ENCODE measurements around the gene POM121C. TPM values are rescaled to one million over a fixed set of nuclear protein-coding genes. Genes with fewer than 3 reads are reported as not detected.
"Not testable (repeated sequence)": the region's sequence is repeated elsewhere in the genome, so short reads cannot be mapped to it uniquely, and the experiment has no call there.

POM121C gene
- total RNA-seq, 1 experiment from 2014 or later, result 53.3 TPM

DNA sequence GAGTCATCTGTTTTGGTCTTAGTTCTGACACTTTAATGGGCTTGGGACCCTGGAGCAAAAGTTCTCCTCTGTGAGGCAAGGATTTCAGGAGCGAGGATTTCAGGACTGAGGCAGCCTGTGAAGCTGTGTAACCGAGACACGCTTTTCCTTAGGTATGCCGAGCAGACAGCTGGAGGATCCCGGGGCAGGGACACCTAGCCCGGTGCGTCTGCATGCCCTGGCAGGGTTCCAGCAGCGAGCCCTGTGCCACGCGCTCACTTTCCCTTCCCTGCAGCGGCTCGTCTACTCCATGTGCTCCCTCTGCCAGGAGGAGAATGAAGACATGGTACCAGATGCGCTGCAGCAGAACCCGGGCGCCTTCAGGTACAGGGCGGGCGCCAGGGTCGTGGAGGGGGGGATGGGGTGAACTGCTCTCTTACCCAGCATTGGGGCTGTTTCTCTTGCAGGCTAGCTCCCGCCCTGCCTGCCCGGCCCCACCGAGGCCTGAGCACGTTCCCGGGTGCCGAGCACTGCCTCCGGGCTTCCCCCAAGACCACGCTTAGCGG lies 70.2 kb downstream of the POM121C start:
- POLR2A ChIA-PET (ENCODE audit: unreplicated experiment); H3K9me2 ChIP-seq (ENCODE audit: insufficient read depth); H3F3A ChIP-seq (ENCODE audit: insufficient read depth, low read depth); H3K4me3 ChIP-seq; H2AFZ ChIP-seq; DNase-seq; BruUV-seq (replicated peaks); H3K79me2 ChIP-seq (ENCODE audit: low read depth); intact Hi-C loops (cut with micrococcal nuclease; ENCODE audit: unreplicated experiment); CTCF ChIA-PET; H3K9me3 ChIP-seq (ENCODE audit: insufficient read depth, low read depth); H4K20me1 ChIP-seq (ENCODE audit: insufficient read depth); H3K4me1 ChIP-seq (replicated peaks; ENCODE audit: insufficient read depth); H3K36me3 ChIP-seq (ENCODE audit: low read depth); H3K27me3 ChIP-seq (ENCODE audit: insufficient read depth, low read depth); H3K4me2 ChIP-seq; H3K27ac ChIP-seq: not testable (repeated sequence)

DNA sequence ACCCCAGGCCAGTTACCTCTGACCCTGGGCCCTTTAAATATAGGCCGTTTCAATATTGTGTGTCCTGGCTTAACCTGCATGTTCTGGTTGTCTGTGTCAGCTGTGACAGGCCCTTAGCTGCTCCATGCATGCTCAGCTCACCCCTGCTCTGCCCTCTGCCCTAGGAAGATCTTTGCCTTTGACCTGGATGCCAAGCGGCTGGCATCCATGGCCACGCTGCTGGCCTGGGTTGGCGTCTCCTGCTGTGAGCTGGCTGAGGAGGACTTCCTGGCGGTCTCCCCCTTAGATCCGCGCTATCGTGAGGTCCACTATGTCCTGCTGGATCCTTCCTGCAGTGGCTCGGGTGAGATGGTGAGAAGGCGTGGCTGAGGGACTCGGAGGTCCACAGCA lies 70.7 kb downstream of the POM121C start:
- CTCF ChIA-PET; DNase-seq; H3K9me2 ChIP-seq (ENCODE audit: insufficient read depth); H3K36me3 ChIP-seq (ENCODE audit: low read depth); intact Hi-C loops (cut with micrococcal nuclease; ENCODE audit: unreplicated experiment); BruUV-seq (replicated peaks); H3K4me1 ChIP-seq (replicated peaks; ENCODE audit: insufficient read depth); H3K9me3 ChIP-seq (ENCODE audit: insufficient read depth, low read depth); H3K4me3 ChIP-seq; H3K4me2 ChIP-seq; H4K20me1 ChIP-seq (ENCODE audit: insufficient read depth); H3K27ac ChIP-seq; H3F3A ChIP-seq (ENCODE audit: insufficient read depth, low read depth); POLR2A ChIA-PET (ENCODE audit: unreplicated experiment); H3K79me2 ChIP-seq (ENCODE audit: low read depth); H3K27me3 ChIP-seq (ENCODE audit: insufficient read depth, low read depth); H2AFZ ChIP-seq: not testable (repeated sequence)

DNA sequence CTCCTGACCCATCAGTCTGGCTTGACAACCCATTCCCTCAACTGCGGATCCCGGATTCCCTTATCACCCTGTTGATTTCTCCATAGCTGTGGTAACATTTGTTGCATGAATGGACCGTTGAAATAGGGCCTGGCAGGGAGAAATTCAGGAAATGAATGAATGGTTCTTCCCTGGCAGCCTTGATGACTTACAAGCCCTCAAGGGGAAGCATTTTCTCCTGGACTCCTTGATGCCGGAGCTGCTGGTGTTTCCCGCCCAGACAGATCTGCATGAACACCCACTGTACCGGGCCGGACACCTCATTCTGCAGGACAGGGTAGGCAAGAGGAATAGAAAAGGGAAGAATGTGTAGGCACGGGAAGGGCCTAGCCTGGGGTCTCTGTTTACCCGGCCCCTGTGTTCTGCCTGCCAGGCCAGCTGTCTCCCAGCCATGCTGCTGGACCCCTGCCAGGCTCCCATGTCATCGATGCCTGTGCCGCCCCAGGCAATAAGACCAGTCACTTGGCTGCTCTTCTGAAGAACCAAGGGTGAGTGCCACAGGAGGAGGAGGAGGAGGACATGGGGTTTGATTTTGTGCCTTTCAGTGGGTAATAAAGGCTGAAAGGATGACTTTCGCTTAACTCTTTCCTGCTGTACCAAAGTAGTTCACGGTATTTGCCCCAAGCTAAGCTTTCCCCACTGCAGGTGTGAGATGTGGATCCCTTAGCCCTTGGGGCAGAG lies 71.2 kb downstream of the POM121C start:
- H3K4me3 ChIP-seq; H4K20me1 ChIP-seq (ENCODE audit: insufficient read depth); intact Hi-C loops (cut with micrococcal nuclease; ENCODE audit: unreplicated experiment); H3K27me3 ChIP-seq (ENCODE audit: insufficient read depth, low read depth); H3K9me2 ChIP-seq (ENCODE audit: insufficient read depth); DNase-seq; H3K4me2 ChIP-seq; BruUV-seq (replicated peaks); H3K4me1 ChIP-seq (replicated peaks; ENCODE audit: insufficient read depth); H3K79me2 ChIP-seq (ENCODE audit: low read depth); H3K9me3 ChIP-seq (ENCODE audit: insufficient read depth, low read depth); CTCF ChIA-PET; POLR2A ChIA-PET (ENCODE audit: unreplicated experiment); H3F3A ChIP-seq (ENCODE audit: insufficient read depth, low read depth); H2AFZ ChIP-seq; H3K27ac ChIP-seq; H3K36me3 ChIP-seq (ENCODE audit: low read depth): not testable (repeated sequence)

DNA sequence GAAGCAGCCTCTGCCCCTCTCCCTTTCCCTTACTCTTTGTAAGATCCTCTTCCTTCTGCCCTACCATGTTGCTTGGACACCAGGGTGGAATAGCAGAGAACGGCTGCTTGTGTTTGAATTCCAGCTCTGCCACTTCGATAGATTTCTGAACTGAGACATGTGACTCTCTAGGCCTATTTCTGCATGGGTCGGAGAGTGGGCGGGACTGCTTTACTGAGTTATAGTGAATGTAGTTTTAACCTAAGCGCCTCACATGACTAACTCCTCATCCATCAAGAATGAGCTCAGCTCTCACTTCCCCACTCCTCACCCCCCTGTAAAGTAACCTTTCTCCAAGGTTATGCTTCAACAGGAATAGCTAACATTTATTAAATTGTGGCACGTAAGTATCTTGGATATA lies 71.9 kb downstream of the POM121C start:
- DNase-seq; H3K36me3 ChIP-seq (ENCODE audit: low read depth); H3K4me2 ChIP-seq; H3F3A ChIP-seq (ENCODE audit: insufficient read depth, low read depth); H3K27me3 ChIP-seq (ENCODE audit: insufficient read depth, low read depth); H4K20me1 ChIP-seq (ENCODE audit: insufficient read depth); H3K4me3 ChIP-seq; H3K9me3 ChIP-seq (ENCODE audit: insufficient read depth, low read depth); H2AFZ ChIP-seq; H3K9me2 ChIP-seq (ENCODE audit: insufficient read depth); POLR2A ChIA-PET (ENCODE audit: unreplicated experiment); H3K27ac ChIP-seq; CTCF ChIA-PET; intact Hi-C loops (cut with micrococcal nuclease; ENCODE audit: unreplicated experiment); H3K79me2 ChIP-seq (ENCODE audit: low read depth); H3K4me1 ChIP-seq (replicated peaks; ENCODE audit: insufficient read depth): not testable (repeated sequence)
- BruUV-seq (replicated peaks), result TSS peak; percentile 5

DNA sequence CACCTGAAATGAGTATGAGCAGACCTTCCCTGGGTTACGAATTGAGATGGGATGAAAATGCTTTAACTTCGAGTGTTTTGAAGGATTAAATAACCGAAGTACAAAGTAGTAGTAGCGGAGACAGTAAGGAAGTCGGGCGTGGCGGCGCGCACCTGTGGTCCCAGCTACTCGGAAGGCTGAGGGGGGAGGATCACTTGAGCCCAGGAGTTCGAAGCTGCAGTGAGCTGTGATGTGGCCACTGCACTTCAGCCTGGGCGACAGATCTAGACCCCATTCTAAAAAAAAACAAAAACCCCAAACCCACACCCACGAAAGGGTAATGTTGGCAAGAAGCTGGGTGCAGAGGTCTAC lies 75.3 kb downstream of the POM121C start:
- CTCF ChIA-PET; DNase-seq; H3K9me3 ChIP-seq (ENCODE audit: insufficient read depth, low read depth); H3F3A ChIP-seq (ENCODE audit: insufficient read depth, low read depth); POLR2A ChIA-PET (ENCODE audit: unreplicated experiment); H3K79me2 ChIP-seq (ENCODE audit: low read depth); BruUV-seq (replicated peaks); H3K4me2 ChIP-seq; H3K36me3 ChIP-seq (ENCODE audit: low read depth); intact Hi-C loops (cut with micrococcal nuclease; ENCODE audit: unreplicated experiment); H3K27me3 ChIP-seq (ENCODE audit: insufficient read depth, low read depth); H3K9me2 ChIP-seq (ENCODE audit: insufficient read depth); H4K20me1 ChIP-seq (ENCODE audit: insufficient read depth); H2AFZ ChIP-seq; H3K4me3 ChIP-seq; H3K27ac ChIP-seq; H3K4me1 ChIP-seq (replicated peaks; ENCODE audit: insufficient read depth): not testable (repeated sequence)

DNA sequence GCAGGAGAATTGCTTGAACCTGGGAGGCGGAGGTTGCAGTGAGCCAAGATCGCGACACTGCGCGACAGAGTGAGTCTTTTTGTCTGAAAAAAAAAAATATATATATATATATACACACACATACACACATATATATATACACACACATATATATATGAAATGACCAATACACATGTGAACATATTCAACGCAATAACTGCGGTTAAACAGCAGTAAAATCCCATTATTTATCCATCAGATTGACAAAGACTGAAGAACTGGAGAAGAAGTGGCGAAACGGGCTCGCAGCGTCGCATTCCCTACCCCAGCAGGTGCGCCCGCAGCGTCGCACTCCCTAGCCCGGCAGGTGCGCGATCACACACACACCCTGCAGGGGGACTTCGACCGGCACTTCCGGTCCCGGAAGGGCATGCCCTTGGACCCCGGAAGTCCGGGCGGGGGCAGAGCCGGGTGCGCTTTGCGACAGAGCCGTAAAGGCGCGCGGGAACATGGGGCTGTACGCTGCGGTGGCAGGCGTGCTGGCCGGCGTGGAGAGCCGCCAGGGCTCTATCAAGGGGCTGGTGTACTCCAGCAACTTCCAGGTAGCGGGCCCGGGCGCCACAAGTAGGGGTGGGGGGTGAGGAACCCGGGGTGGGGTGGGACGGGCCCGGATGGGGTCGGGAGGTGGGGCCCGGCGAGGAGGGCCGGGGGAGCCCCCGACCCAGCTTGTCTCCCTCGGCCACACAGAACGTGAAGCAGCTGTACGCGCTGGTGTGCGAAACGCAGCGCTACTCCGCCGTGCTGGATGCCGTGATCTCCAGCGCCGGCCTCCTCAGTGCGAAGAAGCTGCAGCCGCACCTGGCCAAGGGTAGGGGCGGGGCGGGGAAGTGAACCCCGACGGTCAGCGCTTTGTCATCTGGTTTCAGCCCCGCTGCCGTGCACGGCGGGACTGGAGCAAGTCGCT lies 75.9 kb downstream of the POM121C start:
- H4K20me1 ChIP-seq (ENCODE audit: insufficient read depth); H3K4me2 ChIP-seq; H3K79me2 ChIP-seq (ENCODE audit: low read depth); POLR2A ChIA-PET (ENCODE audit: unreplicated experiment); H3F3A ChIP-seq (ENCODE audit: insufficient read depth, low read depth); H3K4me1 ChIP-seq (replicated peaks; ENCODE audit: insufficient read depth); H3K9me2 ChIP-seq (ENCODE audit: insufficient read depth); H2AFZ ChIP-seq; intact Hi-C loops (cut with micrococcal nuclease; ENCODE audit: unreplicated experiment); CTCF ChIA-PET; H3K36me3 ChIP-seq (ENCODE audit: low read depth); H3K9me3 ChIP-seq (ENCODE audit: insufficient read depth, low read depth); H3K27me3 ChIP-seq (ENCODE audit: insufficient read depth, low read depth); H3K4me3 ChIP-seq; H3K27ac ChIP-seq: not testable (repeated sequence)
- TSS peak; percentile 67 for BruUV-seq (replicated peaks)
- DNase-seq, result peak in 1 of 2 experiments; percentile 23

DNA sequence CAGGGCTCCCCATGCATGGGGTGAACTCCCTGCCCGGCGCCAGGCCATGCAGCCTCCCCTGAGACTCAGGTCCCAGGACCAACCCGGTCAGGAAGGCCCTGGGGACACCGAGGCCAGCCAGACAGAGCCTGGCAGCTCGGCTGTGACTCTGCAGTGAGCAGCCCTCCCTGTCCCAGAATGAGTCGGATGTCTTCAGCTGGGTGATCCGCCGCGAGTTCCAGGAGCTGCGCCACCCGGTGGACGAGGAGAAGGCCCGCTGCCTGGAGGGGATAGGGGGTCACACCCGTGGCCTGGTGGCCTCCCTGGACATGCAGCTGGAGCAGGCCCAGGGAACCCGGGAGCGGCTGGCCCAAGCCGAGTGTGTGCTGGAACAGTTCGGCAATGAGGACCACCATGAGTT lies 81.4 kb downstream of the POM121C start:
- POLR2A ChIA-PET (ENCODE audit: unreplicated experiment); H3K4me1 ChIP-seq (replicated peaks; ENCODE audit: insufficient read depth); DNase-seq; H3K9me3 ChIP-seq (ENCODE audit: insufficient read depth, low read depth); H3K36me3 ChIP-seq (ENCODE audit: low read depth); H3K4me3 ChIP-seq; H4K20me1 ChIP-seq (ENCODE audit: insufficient read depth); intact Hi-C loops (cut with micrococcal nuclease; ENCODE audit: unreplicated experiment); H3K27ac ChIP-seq; H3K4me2 ChIP-seq; CTCF ChIA-PET; H2AFZ ChIP-seq; H3F3A ChIP-seq (ENCODE audit: insufficient read depth, low read depth); BruUV-seq (replicated peaks); H3K79me2 ChIP-seq (ENCODE audit: low read depth); H3K27me3 ChIP-seq (ENCODE audit: insufficient read depth, low read depth); H3K9me2 ChIP-seq (ENCODE audit: insufficient read depth): not testable (repeated sequence)

All from PC-9 (cell line).